ENCODE data around the gene EFCAB12.
"Not testable (repeated sequence)": the region's sequence is repeated elsewhere in the genome, so short reads cannot be mapped to it uniquely, and the experiment has no call there.

EFCAB12 gene

GRCh38 chr3:129363356-129363755, 65.1 kb downstream of the EFCAB12 start:
- DNase-seq, result not testable (repeated sequence)

- DNase-seq, result no peak
Observed at GRCh38 chr3:129360705-129361460, 67.6 kb downstream of the EFCAB12 start.

- DNase-seq, result no peak
Observed at GRCh38 chr3:129360171-129360611, 68.2 kb downstream of the EFCAB12 start.

- no peak for DNase-seq
Observed at GRCh38 chr3:129358772-129359371, 69.6 kb downstream of the EFCAB12 start.

- DNase-seq, result no peak
Observed at GRCh38 chr3:129358177-129358771, 70.2 kb downstream of the EFCAB12 start.

GRCh38 chr3:129357616-129358015, 70.8 kb downstream of the EFCAB12 start:
- no peak for DNase-seq

GRCh38 chr3:129356756-129357425, 71.5 kb downstream of the EFCAB12 start:
- no peak for DNase-seq

GRCh38 chr3:129353589-129353941, 74.9 kb downstream of the EFCAB12 start:
- no peak for DNase-seq

GRCh38 chr3:129352650-129353588, 75.5 kb downstream of the EFCAB12 start:
- DNase-seq, result no peak

GRCh38 chr3:129352045-129352444, 76.4 kb downstream of the EFCAB12 start:
- no peak for DNase-seq
